K562 (cell line): ENCODE results near the gene PDIA2. TPM values are rescaled to one million over a fixed set of nuclear protein-coding genes. Genes with fewer than 3 reads are reported as not detected.

Experiments used
- ATAC-seq: fragments of 200-7000 bp; cut with Tn5 transposase; 3 replicates; pipeline ENCODE4 v1.9.1; 2020; ENCODE audit warnings: moderate library complexity
- BruUV-seq: library from RNA; stranded (reverse); fragments of 400-500 nt; replicated peaks from 2 replicates; lab custom pipeline; 2021; lab: Mats Ljungman, UMichigan
- CTCF ChIA-PET: fragments of 300-600 bp; formaldehyde crosslinking; extraction: SDS; loops from one replicate; lab custom pipeline; 2021; ENCODE audit warnings: low intra/inter-chr PET ratio; lab: Yijun Ruan, JAX
- POLR2A ChIA-PET: fragments of 300-600, 350-650 bp; sonication (Branson Sonifier 250); formaldehyde crosslinking; extraction: SDS; loops from one replicate; lab custom pipeline; 2021; ENCODE audit warnings: antibody characterized with exemption, inconsistent platforms; lab: Yijun Ruan, JAX
- DNase-seq, 4 experiments: peaks; one replicate each; pipeline versions ENCODE4 v3.0.0 to v3.0.0-alpha.2; 2011 to 2018; ENCODE audit warnings: low spot score in 3 of 4, mixed read lengths in 3 of 4; ENCODE audit errors: extremely low read depth in 1 of 4
- FAIRE-seq: peaks from 2 replicates; lab custom pipeline; 2011; peaks lifted over from hg19 to GRCh38; lab: Jason Lieb, UNC
- H2AFZ ChIP-seq: 2 replicates; pipeline ENCODE4 v1.6.0; 2011; ENCODE audit warnings: low read depth, low read length, control low read depth, inconsistent platforms
- H3K27ac ChIP-seq: fragments of 200-600 bp; 3 replicates; pipeline ENCODE4 v1.8.0; 2011; ENCODE audit warnings: low read depth, mild to moderate bottlenecking, control low read depth, inconsistent platforms, low read length, moderate library complexity, mixed read lengths; ENCODE audit errors: extremely low read depth
- H3K27me3 ChIP-seq, 2 experiments: fragments of 300-600 bp in 1 of 2; 2 replicates in 1 of 2; 3 replicates in 1 of 2; pipeline versions ENCODE4 v1.6.0 to v1.8.0; 2011; ENCODE audit warnings: inconsistent platforms in 2 of 2, low read length in 2 of 2, mild to moderate bottlenecking in 1 of 2, mixed read lengths in 1 of 2, moderate library complexity in 1 of 2; ENCODE audit not compliant: control insufficient read depth in 2 of 2, insufficient read depth in 2 of 2
- H3K36me3 ChIP-seq: fragments of 300-600 bp; 3 replicates; pipeline ENCODE4 v1.8.0; 2011; ENCODE audit warnings: mild to moderate bottlenecking, low read length, inconsistent platforms; ENCODE audit not compliant: control insufficient read depth, insufficient read depth
- H3K4me1 ChIP-seq, 2 experiments: fragments of 200-600 bp in 1 of 2; replicated peaks in 1 of 2; 2 replicates in 1 of 2; 3 replicates in 1 of 2; pipeline versions ENCODE4 v1.5.1 to v1.8.0; 2011; ENCODE audit warnings: inconsistent platforms in 2 of 2, low read length in 2 of 2, mild to moderate bottlenecking in 1 of 2, mixed read lengths in 1 of 2, moderate library complexity in 1 of 2; ENCODE audit not compliant: control insufficient read depth in 2 of 2, insufficient read depth in 2 of 2
- H3K4me2 ChIP-seq: 2 replicates; pipeline ENCODE4 v1.6.1; 2011; ENCODE audit warnings: low read length, control low read depth, inconsistent platforms, mixed read lengths; ENCODE audit not compliant: insufficient read depth
- H3K4me3 ChIP-seq: fragments of 200-600 bp; sonication (generic), shearing (Covaris generic); 2 replicates; pipeline ENCODE4 v1.5.1; 2016; ENCODE audit warnings: control low read depth, inconsistent platforms
- H3K79me2 ChIP-seq: fragments of 200-600 bp; 3 replicates; pipeline ENCODE4 v1.8.0; 2011; ENCODE audit warnings: low read length, inconsistent platforms; ENCODE audit not compliant: control insufficient read depth, insufficient read depth
- H3K9ac ChIP-seq, 2 experiments: 2 replicates each; pipeline versions ENCODE4 v1.6.0 to v1.6.1; 2011; ENCODE audit warnings: low read depth in 2 of 2, low read length in 2 of 2, control low read depth in 1 of 2, inconsistent platforms in 1 of 2, mild to moderate bottlenecking in 1 of 2, mixed read lengths in 1 of 2; ENCODE audit not compliant: insufficient read depth in 1 of 2
- H3K9me1 ChIP-seq: one replicate; pipeline ENCODE4 v1.6.0; 2011; ENCODE audit warnings: inconsistent platforms, mild to moderate bottlenecking, low read length, moderate library complexity; ENCODE audit not compliant: control insufficient read depth, insufficient read depth
- H3K9me3 ChIP-seq: replicated peaks from 2 replicates; pipeline ENCODE4 v1.5.1; 2011; ENCODE audit warnings: low read depth, low read length, inconsistent platforms; ENCODE audit not compliant: control insufficient read depth, insufficient read depth
- H4K20me1 ChIP-seq: replicated peaks from 2 replicates; pipeline ENCODE4 v1.6.1; 2011; ENCODE audit warnings: low read length, inconsistent platforms, mixed read lengths; ENCODE audit not compliant: control insufficient read depth, insufficient read depth
- CBX8 ChIP-seq: fragments of 200-600 bp; sonication (generic); IDR thresholded peaks from 2 replicates; pipeline ENCODE4 v1.6.1; 2012; ENCODE audit warnings: borderline replicate concordance, mixed run types, low read depth, mild to moderate bottlenecking, moderate library complexity, mixed read lengths, low read length, control low read depth, inconsistent platforms; ENCODE audit not compliant: poor library complexity, severe bottlenecking; ENCODE audit errors: extremely low read depth
- KLF13 ChIP-seq: fragments of 450-650 bp; IDR thresholded peaks from 2 replicates; pipeline ENCODE4 v1.6.1; 2016; ENCODE audit warnings: missing genetic modification characterization, low read depth, mild to moderate bottlenecking, missing compliant biosample characterization, moderate library complexity, borderline replicate concordance
- ZNF316 ChIP-seq: fragments of 450-650 bp; IDR thresholded peaks from 2 replicates; pipeline ENCODE4 v1.6.1; 2016
- WGBS: fragments of 100-300 bp; shearing (Covaris generic); methylation state at CpG from one replicate; pipeline ENCODE4 v1.1.6; 2016; ENCODE audit warnings: low coverage, mixed read lengths; ENCODE audit not compliant: insufficient coverage; ENCODE audit errors: missing lambda C conversion rate; 5-methylcytosine and 5-hydroxymethylcytosine counted together
- in situ Hi-C: fragments of 300-500 bp; cut with MboI; formaldehyde crosslinking; loops from 4 replicates; pipeline ENCODE4 v1.15.0; 2018; ENCODE audit warnings: inconsistent platforms, mixed read lengths
- intact Hi-C: fragments of 100-400 bp; cut with micrococcal nuclease; formaldehyde crosslinking; loops from 2 replicates; pipeline ENCODE4 v1.14.2; 2022
- polyA plus RNA-seq, 8 experiments: library from polyadenylated mRNA; depleted of rRNA in 4 of 8; stranded (reverse) in 5 of 8; unstranded in 3 of 8; fragments of >200 nt; fragmentation: Nextera tagmentation in 2 of 8; fragmentation: Illumina TruSeq in 1 of 8; extraction: Ambion mirVana in 2 of 8; extraction: Trizol in 1 of 8; gene quantifications; 2 replicates each; pipeline versions ENCODE4 v1.2.1 to v1.2.3, GENCODE V29; 2011 to 2014; ENCODE audit warnings: inconsistent platforms in 1 of 8, missing spikeins in 1 of 8
- total RNA-seq, 7 experiments: library from RNA; depleted of rRNA in 6 of 7; stranded (reverse); fragments of >200 nt in 6 of 7; fragmentation: Illumina TruSeq in 2 of 7; extraction: Trizol in 2 of 7; gene quantifications; 2 replicates each; pipeline versions ENCODE4 v1.2.1 to v1.2.3, GENCODE V29; 2011 to 2021; ENCODE audit warnings: low replicate concordance in 1 of 7

The PDIA2 gene
- total and polyA plus RNA-seq, 9 of the 15 experiments (the other 6 are each of a cell fraction or from before 2014, with no cell fraction given), result 0.13 to 0.92 (median 0.23) TPM; not detected in 4

- no peak overlapping the region for H3K4me2 ChIP-seq
- ATAC-seq (no peak), DNase-seq (no peak), FAIRE-seq (no peak)
- TF ChIP-seq CBX8, result no peak
- TF ChIP-seq ZNF316, result 0 out of 2 replicates have a peak, but pooled peaks have one; percentile 8
- H4K20me1 ChIP-seq, result no peaks in the 10 kb centered on the region
- H3K79me2 ChIP-seq, result peaks cover 43% of the 10 kb centered on the region
- no peaks in the 10 kb centered on the region; the same call in 1 of the 2 replicates for H3K9me3 ChIP-seq
- H3K27me3 ChIP-seq, result no peaks in the 10 kb centered on the region
- intact Hi-C loops, result no loop called here
- peaks cover 24 to 37% of the 10 kb centered on the region in 2 experiments for H3K4me1 ChIP-seq
- WGBS, result 70% methylated on average over 8 of the region's 8 CpGs
- ChIA-PET POLR2A (interaction anchor here (1.3 to 1.5 kb wide), 3 partner anchors 9 to 102 kb away, joined by 5 to 7 read pairs (median 5); partner anchors contain the start of gene LUC7L), CTCF (no interaction called here)
- no peaks in the 10 kb centered on the region for H3K9me1 ChIP-seq
- in situ Hi-C loops, result no loop called here
- no peaks in the 10 kb centered on the region for H3K36me3 ChIP-seq
- BruUV-seq, result no TSS peak
- no peak overlapping the region for H3K4me3 ChIP-seq
- H3K27ac ChIP-seq, result no peak overlapping the region
- H3K9ac ChIP-seq, result no peak overlapping the region
- H2AFZ ChIP-seq, result no peak overlapping the region
These were observed 42.4 kb upstream of the PDIA2 start for GRCh38 chr16:240559-240958.

GRCh38 chr16:242281-242680, 40.7 kb upstream of the PDIA2 start:
- WGBS, result 51% methylated on average over 8 of the region's 10 CpGs
- no peak for DNase-seq
- BruUV-seq, result no TSS peak
- Histone ChIP-seq H3K79me2 (peaks cover 35% of the 10 kb centered on the region), H3K4me3 (no peak overlapping the region), H2AFZ (peak overlapping the region; percentile 44; the same call in 1 of the 2 replicates), H3K4me1 (peaks cover 22 to 31% of the 10 kb centered on the region in 2 experiments), H3K27me3 (no peaks in the 10 kb centered on the region), H3K27ac (peak overlapping the region; percentile 58; the same call in 2 of the 3 replicates), H3K9me3 (no peaks in the 10 kb centered on the region), H3K9ac (0 out of 4 replicates have a peak overlapping the region, but pooled peaks of 1 of the 2 experiments have one; percentile 10), H3K36me3 (no peaks in the 10 kb centered on the region), H3K9me1 (no peaks in the 10 kb centered on the region), H3K4me2 (peak overlapping the region; percentile 38; the same call in 1 of the 2 replicates), H4K20me1 (no peaks in the 10 kb centered on the region)
- in situ Hi-C loops, result no loop called here
- ChIA-PET POLR2A (interaction anchor here (0.6 to 3.7 kb wide), 4 partner anchors 12 to 442 kb away, joined by 3 to 14 read pairs (median 3); partner anchors contain the start of gene JMJD8), CTCF (no interaction called here)
- no peak for TF ChIP-seq KLF13 (tag)
- intact Hi-C loops, result no loop called here
- no peak for ATAC-seq
- FAIRE-seq, result peak; percentile 76
